HEK293T (cell line): ENCODE measurements around the gene ADAMTS8.

ENCODE experiments used
- BHLHE40 ChIP-seq: fragments of 450-650 bp; IDR thresholded peaks from 2 replicates; pipeline ENCODE4 v1.6.1; 2016; ENCODE audit warnings: mild to moderate bottlenecking, moderate library complexity, borderline replicate concordance
- FOXK2 ChIP-seq: fragments of 450-650 bp; IDR thresholded peaks from 2 replicates; pipeline ENCODE4 v1.6.1; 2016; ENCODE audit warnings: mild to moderate bottlenecking
- TARDBP ChIP-seq: fragments of 450-650 bp; IDR thresholded peaks from 2 replicates; pipeline ENCODE4 v1.6.1; 2016

DNA sequence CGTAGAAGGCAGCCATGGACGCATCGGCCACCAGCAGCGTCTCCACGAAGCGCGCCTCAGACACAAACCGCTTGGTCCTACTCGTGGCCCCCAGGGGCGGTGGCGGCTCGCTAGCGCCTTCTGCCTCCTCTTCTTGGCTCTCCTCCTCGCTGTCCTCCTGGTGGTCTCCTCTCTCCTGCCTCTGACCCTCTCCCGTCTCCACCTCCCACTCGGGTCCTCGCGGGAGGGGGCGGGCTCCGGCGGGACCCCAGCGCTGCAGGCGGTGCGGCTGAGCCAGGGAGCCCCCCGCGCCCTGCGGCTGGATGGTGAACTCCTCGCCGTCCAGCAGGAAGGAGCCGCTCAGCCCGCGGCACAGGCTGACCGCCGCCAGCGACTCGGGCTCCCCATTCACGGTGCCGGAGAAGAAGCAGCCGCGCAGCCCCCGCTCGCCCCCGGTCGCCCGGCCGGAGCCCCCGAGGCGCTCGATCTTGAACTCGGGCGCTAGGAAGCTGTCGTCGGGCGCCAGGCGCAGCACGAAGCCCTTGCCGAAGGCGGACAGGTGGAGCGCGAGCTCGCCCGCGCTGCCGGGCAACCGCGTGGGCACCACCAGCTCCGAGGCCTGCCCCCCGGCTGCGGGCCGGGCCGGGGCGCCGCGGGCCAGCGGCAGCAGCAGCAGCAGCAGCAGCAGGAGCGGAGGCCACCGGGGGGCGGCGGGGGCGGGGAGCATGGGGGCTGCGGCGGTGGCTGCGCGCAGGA is 661 bp downstream of the ADAMTS8 start:
- no peak for TF ChIP-seq TARDBP
- no peak for TF ChIP-seq BHLHE40
- no peak for TF ChIP-seq FOXK2
